ENCODE measurements around the gene ACP6.

Gene ACP6

DNA sequence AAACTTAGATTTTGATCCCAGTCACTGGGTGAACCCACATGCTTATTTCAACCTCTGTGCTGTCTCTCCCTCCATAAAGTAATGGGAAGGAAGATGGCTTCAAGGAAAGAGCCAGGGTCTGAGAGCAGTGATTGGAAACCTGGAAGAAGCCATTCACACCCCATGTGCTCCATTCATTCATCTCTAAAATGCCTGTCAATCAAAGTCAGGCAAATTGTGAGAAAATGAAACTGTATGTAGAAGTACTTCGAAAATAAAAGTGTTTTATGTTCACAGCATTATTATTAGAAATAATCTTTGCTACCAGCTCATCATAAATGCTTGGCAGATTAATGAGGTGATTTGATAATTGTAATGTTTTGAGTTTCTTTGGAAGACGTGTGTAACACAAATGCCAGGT, 61.0 kb downstream of the ACP6 start:
- Histone ChIP-seq H3K4me3 (ENCODE audit: insufficient read depth, low read depth, low read length) (no peak overlapping the region), H3K36me3 (ENCODE audit: control insufficient read depth, insufficient read depth, low read length) (peaks cover 36% of the 10 kb centered on the region), H3K27ac (ENCODE audit: insufficient read depth, low read depth, low read length, poor library complexity, severe bottlenecking) (no peak overlapping the region), H3K27me3 (ENCODE audit: control insufficient read depth, insufficient read depth, low read length, poor library complexity, severe bottlenecking) (no peaks in the 10 kb centered on the region), H3K4me1 (ENCODE audit: control insufficient read depth, insufficient read depth, low read length) (peaks cover 5% of the 10 kb centered on the region), H3K9me3 (ENCODE audit: control insufficient read depth, low read length) (no peaks in the 10 kb centered on the region)
- WGBS, 2 experiments, result 100% methylated on average over 1 of the region's 2 CpGs

GRCh38 chr1:147608596-147608995, 61.7 kb downstream of the ACP6 start:
- Histone ChIP-seq H3K4me1 (ENCODE audit: control insufficient read depth, insufficient read depth, low read length) (peaks cover 5% of the 10 kb centered on the region), H3K9me3 (ENCODE audit: control insufficient read depth, low read length) (no peaks in the 10 kb centered on the region), H3K27me3 (ENCODE audit: control insufficient read depth, insufficient read depth, low read length, poor library complexity, severe bottlenecking) (no peaks in the 10 kb centered on the region), H3K4me3 (ENCODE audit: insufficient read depth, low read depth, low read length) (no peak overlapping the region), H3K27ac (ENCODE audit: insufficient read depth, low read depth, low read length, poor library complexity, severe bottlenecking) (no peak overlapping the region), H3K36me3 (ENCODE audit: control insufficient read depth, insufficient read depth, low read length) (peaks cover 28% of the 10 kb centered on the region)
- WGBS, 2 experiments, result 98% methylated on average over 4 to 5 of the region's 5 CpGs

DNA sequence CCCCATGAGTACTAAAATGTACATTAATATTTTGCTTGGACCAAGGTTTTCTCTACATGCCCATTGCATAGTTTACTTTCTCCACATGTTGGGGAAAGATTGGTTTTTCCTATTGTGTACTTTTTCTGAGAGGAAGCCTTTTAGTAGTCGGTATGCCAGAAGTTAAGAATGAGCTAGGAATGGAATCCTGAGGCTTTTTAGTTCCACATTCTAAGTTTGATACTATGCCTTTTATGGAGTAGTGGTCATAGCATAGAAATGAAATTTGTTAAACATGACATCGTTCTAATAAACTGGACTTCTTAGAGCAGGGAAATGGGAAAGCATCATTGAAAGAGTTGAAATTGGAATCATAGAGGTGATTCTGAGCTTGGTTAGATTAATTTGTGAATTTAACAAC, 64.7 kb downstream of the ACP6 start:
- Histone ChIP-seq H3K36me3 (ENCODE audit: control insufficient read depth, insufficient read depth, low read length) (peaks cover 8% of the 10 kb centered on the region), H3K27ac (ENCODE audit: insufficient read depth, low read depth, low read length, poor library complexity, severe bottlenecking) (no peak overlapping the region), H3K4me1 (ENCODE audit: control insufficient read depth, insufficient read depth, low read length) (peaks cover 5% of the 10 kb centered on the region), H3K27me3 (ENCODE audit: control insufficient read depth, insufficient read depth, low read length, poor library complexity, severe bottlenecking) (no peaks in the 10 kb centered on the region), H3K9me3 (ENCODE audit: control insufficient read depth, low read length) (no peaks in the 10 kb centered on the region), H3K4me3 (ENCODE audit: insufficient read depth, low read depth, low read length) (no peak overlapping the region)
- 93 to 95% methylated on average over 2 of the region's 2 CpGs for WGBS, 2 experiments

GRCh38 chr1:147603986-147604385, 66.3 kb downstream of the ACP6 start:
- 91 to 100% methylated on average over 3 of the region's 3 CpGs for WGBS, 2 experiments
- Histone ChIP-seq H3K4me1 (ENCODE audit: control insufficient read depth, insufficient read depth, low read length) (peaks cover 5% of the 10 kb centered on the region), H3K27me3 (ENCODE audit: control insufficient read depth, insufficient read depth, low read length, poor library complexity, severe bottlenecking) (no peaks in the 10 kb centered on the region), H3K27ac (ENCODE audit: insufficient read depth, low read depth, low read length, poor library complexity, severe bottlenecking) (no peak overlapping the region), H3K36me3 (ENCODE audit: control insufficient read depth, insufficient read depth, low read length) (peaks cover 8% of the 10 kb centered on the region), H3K4me3 (ENCODE audit: insufficient read depth, low read depth, low read length) (no peak overlapping the region), H3K9me3 (ENCODE audit: control insufficient read depth, low read length) (no peaks in the 10 kb centered on the region)

GRCh38 chr1:147600119-147601111, 69.9 kb downstream of the ACP6 start:
- H3K9me3 ChIP-seq (ENCODE audit: control insufficient read depth, low read length), result no peaks in the 10 kb centered on the region
- H3K4me1 ChIP-seq (ENCODE audit: control insufficient read depth, insufficient read depth, low read length), result peaks cover 12% of the 10 kb centered on the region
- H3K27ac ChIP-seq (ENCODE audit: insufficient read depth, low read depth, low read length, poor library complexity, severe bottlenecking), result peak overlapping the region; percentile 85
- H3K4me3 ChIP-seq (ENCODE audit: insufficient read depth, low read depth, low read length), result peak overlapping the region; percentile 53
- H3K36me3 ChIP-seq (ENCODE audit: control insufficient read depth, insufficient read depth, low read length), result no peaks in the 10 kb centered on the region
- WGBS, 2 experiments, result 0% methylated on average over 38 to 42 of the region's 42 CpGs
- no peaks in the 10 kb centered on the region for H3K27me3 ChIP-seq (ENCODE audit: control insufficient read depth, insufficient read depth, low read length, poor library complexity, severe bottlenecking)

- Histone ChIP-seq H3K4me3 (ENCODE audit: insufficient read depth, low read depth, low read length) (peak overlapping the region; percentile 53), H3K27me3 (ENCODE audit: control insufficient read depth, insufficient read depth, low read length, poor library complexity, severe bottlenecking) (no peaks in the 10 kb centered on the region), H3K36me3 (ENCODE audit: control insufficient read depth, insufficient read depth, low read length) (no peaks in the 10 kb centered on the region), H3K9me3 (ENCODE audit: control insufficient read depth, low read length) (no peaks in the 10 kb centered on the region), H3K27ac (ENCODE audit: insufficient read depth, low read depth, low read length, poor library complexity, severe bottlenecking) (peak overlapping the region; percentile 94), H3K4me1 (ENCODE audit: control insufficient read depth, insufficient read depth, low read length) (peaks cover 12% of the 10 kb centered on the region)
- WGBS, 2 experiments, result 1% methylated on average over 80 of the region's 80 CpGs
Measured at GRCh38 chr1:147599362-147600118, 70.8 kb downstream of the ACP6 start.

DNA sequence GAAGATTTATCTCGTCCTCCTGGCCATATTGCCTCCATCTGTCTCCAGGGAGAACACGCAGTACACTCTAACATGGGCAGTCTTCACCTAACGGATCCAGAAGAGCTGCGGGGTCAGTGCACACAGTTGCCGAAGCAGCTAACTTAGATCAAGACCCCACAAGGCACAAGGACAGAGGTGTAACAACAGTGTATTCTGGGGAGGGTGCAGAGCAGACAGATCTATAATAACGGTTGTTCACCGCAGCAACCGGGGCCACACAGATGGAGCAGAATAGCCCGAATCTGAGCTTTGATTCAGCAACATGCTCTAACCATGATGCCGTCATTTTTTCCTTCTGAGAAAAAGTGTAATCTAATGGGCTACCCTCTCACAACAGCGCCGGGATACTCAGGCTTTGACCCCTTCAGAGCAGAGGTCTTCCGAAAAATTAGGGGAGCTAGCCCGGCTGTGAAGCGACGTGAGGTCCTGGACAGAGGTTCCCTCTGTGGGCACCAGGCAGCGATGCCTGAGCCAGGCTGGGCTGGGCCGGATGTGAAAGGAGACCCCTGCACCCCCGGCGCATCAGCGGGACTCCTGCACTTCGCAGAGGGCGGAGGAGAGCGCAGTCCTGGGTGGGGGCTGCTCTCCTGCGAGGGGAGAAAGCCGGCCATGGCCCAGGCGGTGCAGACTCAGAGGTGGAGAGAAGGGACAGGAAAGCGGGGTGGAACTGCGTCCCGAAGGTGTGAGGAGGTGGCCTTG, 71.5 kb downstream of the ACP6 start:
- 6 to 8% methylated on average over 30 of the region's 30 CpGs for WGBS, 2 experiments

DNA sequence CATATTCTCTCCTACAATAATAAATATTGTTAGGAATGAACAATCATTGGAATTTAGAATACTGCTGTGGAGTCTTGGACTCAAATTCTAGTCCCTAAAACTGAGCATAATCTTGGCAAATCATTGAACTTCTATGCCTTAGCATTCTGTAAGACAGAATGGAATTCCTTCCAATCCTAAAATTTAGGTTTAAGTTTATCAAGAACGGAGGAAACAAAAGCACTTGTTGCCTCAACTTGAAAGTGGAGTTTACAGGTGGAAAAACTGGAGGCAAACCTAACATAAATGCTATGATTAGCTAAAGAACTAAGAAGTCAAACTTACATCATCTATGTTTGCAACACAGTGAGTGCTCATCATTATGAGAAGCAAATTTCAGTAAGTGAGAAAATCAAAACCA, 73.3 kb downstream of the ACP6 start:
- Histone ChIP-seq H3K4me3 (ENCODE audit: insufficient read depth, low read depth, low read length) (no peak overlapping the region), H3K36me3 (ENCODE audit: control insufficient read depth, insufficient read depth, low read length) (no peaks in the 10 kb centered on the region), H3K27ac (ENCODE audit: insufficient read depth, low read depth, low read length, poor library complexity, severe bottlenecking) (no peak overlapping the region), H3K27me3 (ENCODE audit: control insufficient read depth, insufficient read depth, low read length, poor library complexity, severe bottlenecking) (no peaks in the 10 kb centered on the region), H3K9me3 (ENCODE audit: control insufficient read depth, low read length) (no peaks in the 10 kb centered on the region), H3K4me1 (ENCODE audit: control insufficient read depth, insufficient read depth, low read length) (peaks cover 12% of the 10 kb centered on the region)
- 75 to 100% methylated on average over 1 of the region's 1 CpG for WGBS, 2 experiments

More for the DNA sequence above, 71.5 kb downstream of the ACP6 start:
- Histone ChIP-seq H3K9me3 (ENCODE audit: control insufficient read depth, low read length) (no peaks in the 10 kb centered on the region), H3K4me3 (ENCODE audit: insufficient read depth, low read depth, low read length) (peak overlapping the region; percentile 53), H3K27ac (ENCODE audit: insufficient read depth, low read depth, low read length, poor library complexity, severe bottlenecking) (peak overlapping the region; percentile 94), H3K4me1 (ENCODE audit: control insufficient read depth, insufficient read depth, low read length) (peaks cover 12% of the 10 kb centered on the region), H3K27me3 (ENCODE audit: control insufficient read depth, insufficient read depth, low read length, poor library complexity, severe bottlenecking) (no peaks in the 10 kb centered on the region), H3K36me3 (ENCODE audit: control insufficient read depth, insufficient read depth, low read length) (no peaks in the 10 kb centered on the region)
